NT2/D1 (cell line): ENCODE data around the gene ABI3.

Experiments
- DNase-seq: peaks from one replicate; pipeline ENCODE4 v3.0.0-alpha.2; 2011; ENCODE audit warnings: low read depth, low spot score
- H3K27me3 ChIP-seq: 2 replicates; pipeline ENCODE4 v1.6.0; 2011; ENCODE audit warnings: mild to moderate bottlenecking; ENCODE audit not compliant: insufficient read length, insufficient read depth
- H3K36me3 ChIP-seq: 2 replicates; pipeline ENCODE4 v1.6.1; 2011; ENCODE audit warnings: mild to moderate bottlenecking, low read length, mixed read lengths; ENCODE audit not compliant: insufficient read depth, insufficient read length
- H3K4me1 ChIP-seq: 2 replicates; pipeline ENCODE4 v1.5.1; 2011; ENCODE audit not compliant: insufficient read depth, insufficient read length
- H3K4me3 ChIP-seq: 2 replicates; pipeline ENCODE4 v1.5.1; 2011; ENCODE audit warnings: low read depth; ENCODE audit not compliant: insufficient read length
- H3K9ac ChIP-seq: 2 replicates; pipeline ENCODE4 v1.6.0; 2011; ENCODE audit warnings: low read depth; ENCODE audit not compliant: insufficient read length
- H3K9me3 ChIP-seq: 2 replicates; pipeline ENCODE4 v1.5.1; 2011; ENCODE audit warnings: mild to moderate bottlenecking, low read length; ENCODE audit not compliant: insufficient read depth
- SUZ12 ChIP-seq: IDR thresholded peaks from 2 replicates; pipeline ENCODE4 v1.6.1; 2011; ENCODE audit not compliant: insufficient read length, insufficient read depth; ENCODE audit errors: extremely low read depth
- YY1 ChIP-seq: IDR thresholded peaks from 2 replicates; pipeline ENCODE4 v1.6.1; 2011; ENCODE audit not compliant: insufficient read length, insufficient read depth
- ZNF274 ChIP-seq: IDR thresholded peaks from 2 replicates; pipeline ENCODE4 v1.6.1; 2011; ENCODE audit warnings: mild to moderate bottlenecking, low read depth, low read length

ABI3 gene

GRCh38 chr17:49191409-49191916, 19.0 kb upstream of the ABI3 start:
- no peak for TF ChIP-seq ZNF274
- TF ChIP-seq SUZ12 = no peak
- Histone ChIP-seq H3K36me3 (no peaks in the 10 kb centered on the region), H3K27me3 (no peaks in the 10 kb centered on the region), H3K9ac (peak overlapping the region; percentile 83), H3K4me1 (no peaks in the 10 kb centered on the region), H3K9me3 (peaks cover 5% of the 10 kb centered on the region; the same call in 1 of the 2 replicates), H3K4me3 (peak overlapping the region; percentile 76)
- no peak for DNase-seq

- Histone ChIP-seq H3K27me3 (no peaks in the 10 kb centered on the region), H3K4me1 (no peaks in the 10 kb centered on the region), H3K36me3 (no peaks in the 10 kb centered on the region), H3K9me3 (no peaks in the 10 kb centered on the region), H3K4me3 (peak overlapping the region; percentile 76), H3K9ac (peak overlapping the region; percentile 83)
- DNase-seq = peak; percentile 70
- TF ChIP-seq YY1 = no peak
- TF ChIP-seq SUZ12 = no peak
- no peak for TF ChIP-seq ZNF274
Observed at GRCh38 chr17:49191917-49192741, 18.4 kb upstream of the ABI3 start.

GRCh38 chr17:49193513-49194296, 16.8 kb upstream of the ABI3 start:
- Histone ChIP-seq H3K4me1 (no peaks in the 10 kb centered on the region), H3K9ac (peak overlapping the region; percentile 82), H3K9me3 (no peaks in the 10 kb centered on the region), H3K27me3 (no peaks in the 10 kb centered on the region), H3K36me3 (no peaks in the 10 kb centered on the region), H3K4me3 (peak overlapping the region; percentile 76)
- TF ChIP-seq YY1 = no peak
- DNase-seq = no peak

- Histone ChIP-seq H3K9ac (no peak overlapping the region), H3K4me3 (no peak overlapping the region), H3K9me3 (no peaks in the 10 kb centered on the region), H3K27me3 (no peaks in the 10 kb centered on the region), H3K36me3 (no peaks in the 10 kb centered on the region), H3K4me1 (no peaks in the 10 kb centered on the region)
- DNase-seq = no peak
- TF ChIP-seq ZNF274 = no peak
- TF ChIP-seq SUZ12 = no peak
- no peak for TF ChIP-seq YY1
Observed at GRCh38 chr17:49194297-49194607, 16.3 kb upstream of the ABI3 start.

- no peak for DNase-seq
- Histone ChIP-seq H3K27me3 (no peaks in the 10 kb centered on the region), H3K36me3 (no peaks in the 10 kb centered on the region), H3K9ac (no peak overlapping the region), H3K4me3 (no peak overlapping the region), H3K4me1 (no peaks in the 10 kb centered on the region), H3K9me3 (no peaks in the 10 kb centered on the region)
- TF ChIP-seq ZNF274 (no peak), SUZ12 (no peak), YY1 (no peak)
Observed at GRCh38 chr17:49195751-49196150, 14.8 kb upstream of the ABI3 start.

- H3K4me3 ChIP-seq = no peak overlapping the region
- no peaks in the 10 kb centered on the region for H3K27me3 ChIP-seq
- DNase-seq = no peak
- no peaks in the 10 kb centered on the region for H3K4me1 ChIP-seq
- TF ChIP-seq SUZ12 (no peak), YY1 (no peak), ZNF274 (no peak)
- no peaks in the 10 kb centered on the region for H3K36me3 ChIP-seq
- H3K9me3 ChIP-seq = no peaks in the 10 kb centered on the region
- no peak overlapping the region for H3K9ac ChIP-seq
Observed at GRCh38 chr17:49196520-49196919, 14.0 kb upstream of the ABI3 start.

GRCh38 chr17:49197346-49197998, 13.0 kb upstream of the ABI3 start:
- DNase-seq = no peak
- TF ChIP-seq SUZ12 (no peak), ZNF274 (no peak), YY1 (no peak)
- H3K9ac ChIP-seq = no peak overlapping the region
- no peaks in the 10 kb centered on the region for H3K27me3 ChIP-seq
- no peaks in the 10 kb centered on the region for H3K9me3 ChIP-seq
- no peaks in the 10 kb centered on the region for H3K36me3 ChIP-seq
- H3K4me3 ChIP-seq = no peak overlapping the region
- H3K4me1 ChIP-seq = no peaks in the 10 kb centered on the region
